Neural cell (in vitro differentiated cells): ENCODE results near the gene COL18A1. TPM values are rescaled to one million over a fixed set of nuclear protein-coding genes. Genes with fewer than 3 reads are reported as not detected.

Experiments used
- H2AFZ ChIP-seq: fragments of 200-600, 300-800 bp; sonication (generic), shearing (Covaris generic); 2 replicates; pipeline ENCODE4 v1.6.0; 2014; ENCODE audit warnings: low read depth, mild to moderate bottlenecking, antibody characterized with exemption, low read length, moderate library complexity
- H3F3A ChIP-seq: fragments of 200-600 bp; shearing (Covaris generic); 2 replicates; pipeline ENCODE4 v1.6.1; 2016; ENCODE audit warnings: mild to moderate bottlenecking, moderate library complexity, mixed read lengths, antibody characterized with exemption, low read length; ENCODE audit not compliant: insufficient read depth, poor library complexity, severe bottlenecking
- H3K27ac ChIP-seq: fragments of 200-600, 300-800 bp; sonication (generic), shearing (Covaris generic); 2 replicates; pipeline ENCODE4 v1.5.1; 2014; ENCODE audit warnings: mild to moderate bottlenecking, low read length, moderate library complexity
- H3K27me3 ChIP-seq: fragments of 300-800, 200-600 bp; sonication (generic), shearing (Covaris generic); 2 replicates; pipeline ENCODE4 v1.6.0; 2014; ENCODE audit warnings: mild to moderate bottlenecking, low read depth, low read length, moderate library complexity; ENCODE audit not compliant: insufficient read depth
- H3K36me3 ChIP-seq: fragments of 300-800, 200-600 bp; sonication (generic), shearing (Covaris generic); 2 replicates; pipeline ENCODE4 v1.5.1; 2014; ENCODE audit warnings: mild to moderate bottlenecking, antibody characterized with exemption, low read length, moderate library complexity; ENCODE audit not compliant: insufficient read depth
- H3K4me2 ChIP-seq: fragments of 300-800, 200-600 bp; sonication (generic), shearing (Covaris generic); 2 replicates; pipeline ENCODE4 v1.6.0; 2014; ENCODE audit warnings: mild to moderate bottlenecking, low read length
- H3K4me3 ChIP-seq: fragments of 300-800, 200-600 bp; sonication (generic), shearing (Covaris generic); 2 replicates; pipeline ENCODE4 v1.5.1; 2014; ENCODE audit warnings: mild to moderate bottlenecking, low read length, moderate library complexity
- H3K79me2 ChIP-seq: fragments of 200-600 bp; shearing (Covaris generic); replicated peaks from 2 replicates; pipeline ENCODE4 v1.6.0; 2014; ENCODE audit warnings: mild to moderate bottlenecking, low read length, moderate library complexity; ENCODE audit not compliant: insufficient read depth
- H3K9ac ChIP-seq: fragments of 300-800, 200-600 bp; sonication (generic), shearing (Covaris generic); 2 replicates; pipeline ENCODE4 v1.6.1; 2016; ENCODE audit warnings: mild to moderate bottlenecking, low read length, mixed read lengths
- H3K9me2 ChIP-seq: fragments of 200-600 bp; shearing (Covaris generic); 2 replicates; pipeline ENCODE4 v1.6.1; 2016; ENCODE audit warnings: mild to moderate bottlenecking, low read length, mixed read lengths; ENCODE audit not compliant: insufficient read depth
- H3K9me3 ChIP-seq: fragments of 200-600, 300-800 bp; sonication (generic), shearing (Covaris generic); 2 replicates; pipeline ENCODE4 v1.6.1; 2016; ENCODE audit warnings: mild to moderate bottlenecking, mixed run types, low read length, moderate library complexity, mixed read lengths
- H4K20me1 ChIP-seq: fragments of 200-600 bp; shearing (Covaris generic); 2 replicates; pipeline ENCODE4 v1.6.1; 2016; ENCODE audit warnings: mild to moderate bottlenecking, mixed run types; ENCODE audit not compliant: insufficient read depth
- EP300 ChIP-seq: fragments of 450-650 bp; conservative IDR thresholded peaks from 2 replicates; pipeline ENCODE4 v1.6.1; 2014; ENCODE audit warnings: antibody characterized with exemption, mild to moderate bottlenecking, moderate library complexity; ENCODE audit not compliant: poor library complexity, severe bottlenecking
- EZH2 ChIP-seq: fragments of 200-600, 300-800 bp; shearing (Covaris generic), sonication (generic); IDR thresholded peaks from 2 replicates; pipeline ENCODE4 v1.6.1; 2014; ENCODE audit warnings: antibody characterized with exemption, low read length, borderline replicate concordance, mild to moderate bottlenecking; ENCODE audit not compliant: insufficient read depth, poor library complexity, severe bottlenecking
- MXI1 ChIP-seq: fragments of 450-650 bp; conservative IDR thresholded peaks from 2 replicates; pipeline ENCODE4 v1.6.1; 2014; ENCODE audit warnings: antibody characterized with exemption, mild to moderate bottlenecking; ENCODE audit not compliant: poor library complexity, severe bottlenecking
- POLR2AphosphoS5 ChIP-seq: IDR thresholded peaks from 2 replicates; pipeline ENCODE4 v1.6.1; 2012
- RAD21 ChIP-seq: fragments of 450-650 bp; conservative IDR thresholded peaks from 2 replicates; pipeline ENCODE4 v1.6.1; 2014; ENCODE audit warnings: antibody characterized with exemption, mild to moderate bottlenecking, moderate library complexity
- SMC3 ChIP-seq: fragments of 450-650 bp; conservative IDR thresholded peaks from 2 replicates; pipeline ENCODE4 v1.6.1; 2014; ENCODE audit warnings: antibody characterized with exemption, mild to moderate bottlenecking, moderate library complexity; ENCODE audit not compliant: poor library complexity
- TAF1 ChIP-seq: IDR thresholded peaks from 2 replicates; pipeline ENCODE4 v1.6.1; 2012; ENCODE audit warnings: low read depth
- polyA plus RNA-seq: library from polyadenylated mRNA; depleted of rRNA; stranded (reverse); fragments of >200 nt; gene quantifications from 2 replicates; pipeline ENCODE4 v1.2.3, GENCODE V29; 2014
- TF ChIP-seq, protein P1 (sequence below): fragments of 450-650 bp; IDR thresholded peaks from 2 replicates; pipeline ENCODE4 v1.5.1; 2014; ENCODE audit warnings: antibody characterized with exemption, mild to moderate bottlenecking, moderate library complexity; ENCODE audit not compliant: poor library complexity, severe bottlenecking
- TF ChIP-seq, protein P2 (sequence below): IDR thresholded peaks from 2 replicates; pipeline ENCODE4 v1.6.1; 2012; ENCODE audit warnings: borderline replicate concordance

The COL18A1 gene
- polyA plus RNA-seq, 1 donor from 2014 or later: 2.5 TPM

DNA sequence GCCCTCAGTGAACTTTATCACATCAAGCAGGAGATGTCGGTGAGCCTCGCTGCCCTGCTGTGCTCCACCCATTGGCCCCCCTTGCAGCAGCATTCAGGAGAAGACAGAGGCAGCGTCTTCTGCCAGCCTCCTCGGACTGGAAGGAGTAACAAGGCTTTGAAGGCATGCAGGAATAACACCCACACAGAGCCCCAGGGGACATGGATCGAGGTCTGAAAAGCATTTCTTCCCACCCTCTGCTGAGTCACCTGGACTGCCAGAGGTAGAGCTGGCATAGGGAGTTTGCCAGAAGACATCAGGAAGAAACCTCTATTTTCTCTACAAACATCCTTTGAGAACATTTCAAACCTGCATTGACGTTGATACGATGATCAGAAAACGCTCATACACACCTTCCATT is 42.9 kb downstream of the COL18A1 start:
- no peak overlapping the region for H3K4me2 ChIP-seq
- no peaks in the 10 kb centered on the region for H3K36me3 ChIP-seq
- H4K20me1 ChIP-seq: no peaks in the 10 kb centered on the region
- H3K9me2 ChIP-seq: no peaks in the 10 kb centered on the region
- no peak overlapping the region for H3K27ac ChIP-seq
- no peaks in the 10 kb centered on the region for H3K27me3 ChIP-seq
- no peaks in the 10 kb centered on the region for H3K9me3 ChIP-seq
- H3K79me2 ChIP-seq: no peaks in the 10 kb centered on the region
- H2AFZ ChIP-seq: no peak overlapping the region
- no peak overlapping the region for H3K4me3 ChIP-seq
- TF ChIP-seq POLR2AphosphoS5 (no peak), MXI1 (no peak)
- H3F3A ChIP-seq: no peaks in the 10 kb centered on the region
- no peak overlapping the region for H3K9ac ChIP-seq

DNA sequence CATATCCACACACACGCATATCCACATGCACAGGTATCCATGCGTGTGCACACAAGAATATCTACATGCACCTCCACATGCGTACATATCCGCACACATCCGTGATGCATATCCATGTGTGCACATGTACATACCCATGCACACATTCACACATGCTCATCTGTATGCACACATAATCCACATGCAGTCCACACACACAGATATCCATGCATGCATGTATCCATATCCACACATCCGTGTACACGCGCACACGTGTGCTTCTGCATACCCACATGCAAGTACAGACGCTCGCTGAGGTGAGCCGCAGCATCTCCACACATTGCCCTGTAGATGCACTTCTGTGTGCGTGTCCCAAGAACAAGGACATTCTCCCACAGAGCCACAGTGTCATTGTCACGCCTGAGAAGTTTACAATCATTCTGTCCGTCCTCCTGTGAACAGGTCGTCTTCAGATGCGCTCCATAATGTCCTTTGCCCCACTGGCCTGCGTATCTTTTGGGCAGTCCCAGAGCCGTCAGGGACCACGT is 43.4 kb downstream of the COL18A1 start:
- Histone ChIP-seq H3K9ac (no peak overlapping the region), H2AFZ (no peak overlapping the region), H3F3A (no peaks in the 10 kb centered on the region), H3K4me3 (no peak overlapping the region), H3K79me2 (no peaks in the 10 kb centered on the region), H3K9me2 (no peaks in the 10 kb centered on the region), H3K36me3 (no peaks in the 10 kb centered on the region), H3K27me3 (no peaks in the 10 kb centered on the region), H3K9me3 (no peaks in the 10 kb centered on the region), H3K27ac (no peak overlapping the region), H3K4me2 (no peak overlapping the region), H4K20me1 (no peaks in the 10 kb centered on the region)
- TF ChIP-seq TAF1 (no peak), EP300 (no peak), SMC3 (no peak), RAD21 (no peak), POLR2AphosphoS5 (no peak), MXI1 (no peak), EZH2 (no peak)
- TF ChIP-seq, protein P1, sequence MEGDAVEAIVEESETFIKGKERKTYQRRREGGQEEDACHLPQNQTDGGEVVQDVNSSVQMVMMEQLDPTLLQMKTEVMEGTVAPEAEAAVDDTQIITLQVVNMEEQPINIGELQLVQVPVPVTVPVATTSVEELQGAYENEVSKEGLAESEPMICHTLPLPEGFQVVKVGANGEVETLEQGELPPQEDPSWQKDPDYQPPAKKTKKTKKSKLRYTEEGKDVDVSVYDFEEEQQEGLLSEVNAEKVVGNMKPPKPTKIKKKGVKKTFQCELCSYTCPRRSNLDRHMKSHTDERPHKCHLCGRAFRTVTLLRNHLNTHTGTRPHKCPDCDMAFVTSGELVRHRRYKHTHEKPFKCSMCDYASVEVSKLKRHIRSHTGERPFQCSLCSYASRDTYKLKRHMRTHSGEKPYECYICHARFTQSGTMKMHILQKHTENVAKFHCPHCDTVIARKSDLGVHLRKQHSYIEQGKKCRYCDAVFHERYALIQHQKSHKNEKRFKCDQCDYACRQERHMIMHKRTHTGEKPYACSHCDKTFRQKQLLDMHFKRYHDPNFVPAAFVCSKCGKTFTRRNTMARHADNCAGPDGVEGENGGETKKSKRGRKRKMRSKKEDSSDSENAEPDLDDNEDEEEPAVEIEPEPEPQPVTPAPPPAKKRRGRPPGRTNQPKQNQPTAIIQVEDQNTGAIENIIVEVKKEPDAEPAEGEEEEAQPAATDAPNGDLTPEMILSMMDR: no peak
- TF ChIP-seq, protein P2, sequence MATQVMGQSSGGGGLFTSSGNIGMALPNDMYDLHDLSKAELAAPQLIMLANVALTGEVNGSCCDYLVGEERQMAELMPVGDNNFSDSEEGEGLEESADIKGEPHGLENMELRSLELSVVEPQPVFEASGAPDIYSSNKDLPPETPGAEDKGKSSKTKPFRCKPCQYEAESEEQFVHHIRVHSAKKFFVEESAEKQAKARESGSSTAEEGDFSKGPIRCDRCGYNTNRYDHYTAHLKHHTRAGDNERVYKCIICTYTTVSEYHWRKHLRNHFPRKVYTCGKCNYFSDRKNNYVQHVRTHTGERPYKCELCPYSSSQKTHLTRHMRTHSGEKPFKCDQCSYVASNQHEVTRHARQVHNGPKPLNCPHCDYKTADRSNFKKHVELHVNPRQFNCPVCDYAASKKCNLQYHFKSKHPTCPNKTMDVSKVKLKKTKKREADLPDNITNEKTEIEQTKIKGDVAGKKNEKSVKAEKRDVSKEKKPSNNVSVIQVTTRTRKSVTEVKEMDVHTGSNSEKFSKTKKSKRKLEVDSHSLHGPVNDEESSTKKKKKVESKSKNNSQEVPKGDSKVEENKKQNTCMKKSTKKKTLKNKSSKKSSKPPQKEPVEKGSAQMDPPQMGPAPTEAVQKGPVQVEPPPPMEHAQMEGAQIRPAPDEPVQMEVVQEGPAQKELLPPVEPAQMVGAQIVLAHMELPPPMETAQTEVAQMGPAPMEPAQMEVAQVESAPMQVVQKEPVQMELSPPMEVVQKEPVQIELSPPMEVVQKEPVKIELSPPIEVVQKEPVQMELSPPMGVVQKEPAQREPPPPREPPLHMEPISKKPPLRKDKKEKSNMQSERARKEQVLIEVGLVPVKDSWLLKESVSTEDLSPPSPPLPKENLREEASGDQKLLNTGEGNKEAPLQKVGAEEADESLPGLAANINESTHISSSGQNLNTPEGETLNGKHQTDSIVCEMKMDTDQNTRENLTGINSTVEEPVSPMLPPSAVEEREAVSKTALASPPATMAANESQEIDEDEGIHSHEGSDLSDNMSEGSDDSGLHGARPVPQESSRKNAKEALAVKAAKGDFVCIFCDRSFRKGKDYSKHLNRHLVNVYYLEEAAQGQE: no peak
